Measurements from ENCODE around the gene TCF19. TPM values are rescaled to one million over a fixed set of nuclear protein-coding genes. Genes with fewer than 3 reads are reported as not detected.

Gene TCF19
- total RNA-seq, 3 donors from 2014 or later, result 2.3 to 8.5 (median 6.1) TPM

DNA sequence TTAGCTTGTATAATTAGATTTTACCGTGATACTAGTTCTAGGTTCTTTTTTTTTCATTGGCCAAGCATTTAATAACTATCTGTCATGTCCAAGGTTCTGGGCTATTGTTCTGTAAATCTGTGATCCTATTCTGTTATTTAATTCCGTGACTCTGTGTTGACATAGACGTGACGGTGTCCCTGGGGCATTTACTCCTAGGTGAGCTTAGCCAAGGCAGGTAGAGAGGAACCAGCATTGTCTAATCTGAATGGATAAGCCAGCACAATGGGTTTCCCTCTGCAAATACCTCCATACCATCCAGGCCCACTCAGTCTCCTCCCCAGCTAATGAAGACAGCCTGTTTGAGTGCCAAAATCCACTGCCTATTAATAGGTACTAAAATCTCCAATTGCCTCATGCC is 29.3 kb upstream of the TCF19 start:
- Histone ChIP-seq H3K4me3 (no peak overlapping the region), H3K27me3 (no peaks in the 10 kb centered on the region), H3K9me3 (no peaks in the 10 kb centered on the region), H3K36me3 (no peaks in the 10 kb centered on the region), H3K4me1 (no peaks in the 10 kb centered on the region), H3K27ac (peak overlapping the region; percentile 22 to 23)
- TF ChIP-seq POLR2A (IDR thresholded peaks at IDR 0.05) (no peak), POLR2AphosphoS5 (IDR thresholded peaks at IDR 0.05) (no peak)
- TF ChIP-seq, protein P1, sequence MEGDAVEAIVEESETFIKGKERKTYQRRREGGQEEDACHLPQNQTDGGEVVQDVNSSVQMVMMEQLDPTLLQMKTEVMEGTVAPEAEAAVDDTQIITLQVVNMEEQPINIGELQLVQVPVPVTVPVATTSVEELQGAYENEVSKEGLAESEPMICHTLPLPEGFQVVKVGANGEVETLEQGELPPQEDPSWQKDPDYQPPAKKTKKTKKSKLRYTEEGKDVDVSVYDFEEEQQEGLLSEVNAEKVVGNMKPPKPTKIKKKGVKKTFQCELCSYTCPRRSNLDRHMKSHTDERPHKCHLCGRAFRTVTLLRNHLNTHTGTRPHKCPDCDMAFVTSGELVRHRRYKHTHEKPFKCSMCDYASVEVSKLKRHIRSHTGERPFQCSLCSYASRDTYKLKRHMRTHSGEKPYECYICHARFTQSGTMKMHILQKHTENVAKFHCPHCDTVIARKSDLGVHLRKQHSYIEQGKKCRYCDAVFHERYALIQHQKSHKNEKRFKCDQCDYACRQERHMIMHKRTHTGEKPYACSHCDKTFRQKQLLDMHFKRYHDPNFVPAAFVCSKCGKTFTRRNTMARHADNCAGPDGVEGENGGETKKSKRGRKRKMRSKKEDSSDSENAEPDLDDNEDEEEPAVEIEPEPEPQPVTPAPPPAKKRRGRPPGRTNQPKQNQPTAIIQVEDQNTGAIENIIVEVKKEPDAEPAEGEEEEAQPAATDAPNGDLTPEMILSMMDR (IDR thresholded peaks at IDR 0.05), result no peak
- peak in 1 of 2 donors; percentile 53 for DNase-seq (ENCODE audit: low spot score in 2 of 2)
- intact Hi-C loops (cut with DNase I; ENCODE audit: low total_unique reads), result loop anchor here (10.0 kb wide), 1 partner anchor 246 kb away; no protein-coding TSS in a partner anchor

DNA sequence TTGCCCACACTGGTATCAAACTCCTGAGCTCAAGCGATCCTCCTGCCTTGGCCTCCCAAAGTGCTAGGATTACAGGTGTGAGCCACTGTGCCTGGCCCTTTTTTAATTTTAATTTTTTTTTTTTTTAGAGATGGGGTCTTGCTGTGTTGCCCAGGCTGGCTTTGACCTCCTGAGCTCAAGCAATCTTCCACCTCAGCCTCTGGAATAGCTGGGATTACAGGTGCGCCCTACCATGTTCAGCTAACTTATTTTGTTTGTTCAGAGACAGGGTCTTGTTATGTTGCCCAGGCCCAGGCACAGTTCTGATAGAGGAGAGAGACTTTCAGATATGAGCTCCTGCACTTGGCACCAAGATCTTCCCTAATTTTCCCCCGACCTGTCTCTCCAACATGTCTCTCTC is 27.6 kb upstream of the TCF19 start:
- Histone ChIP-seq H3K27ac (no peak overlapping the region), H3K36me3 (no peaks in the 10 kb centered on the region), H3K27me3 (no peaks in the 10 kb centered on the region), H3K4me1 (no peaks in the 10 kb centered on the region), H3K4me3 (no peak overlapping the region), H3K9me3 (no peaks in the 10 kb centered on the region)
- no peak for DNase-seq (ENCODE audit: low spot score in 2 of 2)
- intact Hi-C loops (cut with DNase I; ENCODE audit: low total_unique reads), result no loop called here
- TF ChIP-seq, protein P1 (IDR thresholded peaks at IDR 0.05), result no peak
- TF ChIP-seq POLR2A (IDR thresholded peaks at IDR 0.05) (no peak), POLR2AphosphoS5 (IDR thresholded peaks at IDR 0.05) (no peak)

DNA sequence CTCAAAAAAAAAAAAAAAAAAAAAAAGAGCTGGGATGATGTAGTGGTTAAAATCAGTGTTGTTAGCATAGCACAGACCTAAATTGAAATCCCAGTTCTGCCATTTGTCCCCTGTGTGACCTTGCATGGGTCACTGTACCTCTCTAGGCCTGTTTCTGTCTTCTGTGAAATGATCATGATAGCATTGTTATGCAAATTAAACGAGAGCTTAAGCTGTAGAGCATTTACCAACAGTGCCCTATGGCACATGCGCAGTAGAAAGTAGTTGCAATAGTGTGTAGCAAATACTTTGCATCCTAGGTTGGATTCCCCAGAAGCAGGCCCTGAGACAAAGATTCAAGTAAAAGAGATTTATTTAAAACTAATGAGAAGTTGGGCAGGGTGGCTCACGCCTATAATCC is 26.8 kb upstream of the TCF19 start:
- intact Hi-C loops (cut with DNase I; ENCODE audit: low total_unique reads), result no loop called here
- TF ChIP-seq, protein P1 (IDR thresholded peaks at IDR 0.05), result no peak
- TF ChIP-seq POLR2A (IDR thresholded peaks at IDR 0.05) (no peak), POLR2AphosphoS5 (IDR thresholded peaks at IDR 0.05) (no peak)
- Histone ChIP-seq H3K27me3 (no peaks in the 10 kb centered on the region), H3K4me1 (no peaks in the 10 kb centered on the region), H3K36me3 (no peaks in the 10 kb centered on the region), H3K9me3 (no peaks in the 10 kb centered on the region), H3K27ac (no peak overlapping the region), H3K4me3 (no peak overlapping the region)
- DNase-seq (ENCODE audit: low spot score in 2 of 2), result no peak

DNA sequence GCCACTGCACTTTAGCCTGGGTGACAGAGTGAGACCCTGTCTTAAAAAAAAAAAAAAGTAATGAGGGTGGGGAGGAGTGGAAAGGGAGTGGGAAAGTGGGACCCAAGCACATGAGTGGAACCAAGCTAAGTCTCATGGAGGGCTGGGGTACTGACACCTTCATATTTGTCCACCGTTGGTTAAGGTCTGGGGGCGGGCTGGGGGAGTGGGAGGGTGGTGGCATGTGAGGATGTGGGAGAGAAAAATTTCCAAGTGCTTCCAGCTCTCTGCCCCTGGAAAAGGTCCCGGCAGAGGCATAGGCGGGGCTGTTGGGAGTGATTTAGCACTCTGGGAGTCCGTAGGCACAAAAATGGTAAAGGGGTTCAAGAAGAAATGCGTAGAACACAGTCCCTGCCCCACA is 25.6 kb upstream of the TCF19 start:
- Histone ChIP-seq H3K9me3 (no peaks in the 10 kb centered on the region), H3K36me3 (no peaks in the 10 kb centered on the region), H3K27me3 (no peaks in the 10 kb centered on the region), H3K4me1 (no peaks in the 10 kb centered on the region), H3K4me3 (no peak overlapping the region), H3K27ac (no peak overlapping the region)
- no peak for DNase-seq (ENCODE audit: low spot score in 2 of 2)
- no peak for TF ChIP-seq POLR2AphosphoS5 (IDR thresholded peaks at IDR 0.05)
- no peak for TF ChIP-seq POLR2A (IDR thresholded peaks at IDR 0.05)
- TF ChIP-seq, protein P1 (IDR thresholded peaks at IDR 0.05), result no peak
- intact Hi-C loops (cut with DNase I; ENCODE audit: low total_unique reads), result no loop called here

DNA sequence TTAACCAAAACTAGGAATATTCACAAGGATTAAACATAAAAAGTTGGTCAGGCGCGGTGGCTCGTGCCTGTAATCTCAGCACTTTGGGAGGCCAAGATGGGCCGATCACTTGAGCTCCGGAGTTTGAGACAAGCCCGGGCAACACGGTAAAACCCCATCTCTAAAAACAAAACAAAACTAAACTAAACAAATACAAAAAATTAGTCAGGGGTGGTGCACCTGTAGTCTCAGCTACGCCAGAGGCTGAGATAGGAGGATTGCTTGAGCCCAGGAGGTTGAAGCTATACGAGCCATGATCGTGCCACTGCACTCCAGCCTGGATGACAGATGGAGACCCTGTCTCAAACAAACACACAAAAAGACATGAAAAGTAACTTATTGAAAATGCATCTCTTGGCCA is 22.7 kb upstream of the TCF19 start:
- no peaks in the 10 kb centered on the region for H3K36me3 ChIP-seq
- no peaks in the 10 kb centered on the region for H3K27me3 ChIP-seq
- H3K4me3 ChIP-seq, result no peak overlapping the region
- no peak overlapping the region for H3K27ac ChIP-seq
- H3K4me1 ChIP-seq, result no peaks in the 10 kb centered on the region
- intact Hi-C loops (cut with DNase I; ENCODE audit: low total_unique reads), result no loop called here
- no peaks in the 10 kb centered on the region for H3K9me3 ChIP-seq
- no peak for DNase-seq (ENCODE audit: low spot score in 2 of 2)
- TF ChIP-seq POLR2AphosphoS5 (IDR thresholded peaks at IDR 0.05) (no peak), POLR2A (IDR thresholded peaks at IDR 0.05) (no peak)
- TF ChIP-seq, protein P1 (IDR thresholded peaks at IDR 0.05), result no peak
